HG02938 (cell line): ENCODE results near the gene DMAC2L.
"Not testable (repeated sequence)": the region's sequence is repeated elsewhere in the genome, so short reads cannot be mapped to it uniquely, and the experiment has no call there.

Experiments used
- ATAC-seq: cut with Tn5 transposase; IDR thresholded peaks from one replicate; pipeline ENCODE4 v1.9.1; 2021; ENCODE audit warnings: mild to moderate bottlenecking, moderate library complexity; ENCODE audit not compliant: unreplicated experiment

Gene DMAC2L

GRCh38 chr14:50353126-50353525, 41.0 kb downstream of the DMAC2L start:
- no peak for ATAC-seq

DNA sequence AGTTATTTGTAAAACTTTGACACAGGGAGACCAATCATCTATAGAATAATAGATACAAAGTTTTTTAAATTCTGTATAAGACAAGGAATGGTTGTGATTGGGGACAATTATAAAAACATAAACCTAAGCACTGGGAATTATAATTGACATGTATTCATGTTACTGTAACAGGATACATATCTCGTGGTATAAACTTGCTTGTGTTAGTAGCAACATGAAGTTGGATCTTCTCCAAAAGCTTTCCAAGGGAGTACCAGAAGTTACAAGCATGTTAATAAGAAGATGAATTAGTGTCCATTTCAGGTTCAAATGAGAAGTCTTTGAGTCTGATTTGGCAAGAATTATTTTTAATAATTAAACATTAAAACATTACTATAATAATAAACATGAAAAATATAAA, 42.4 kb downstream of the DMAC2L start:
- ATAC-seq = no peak

DNA sequence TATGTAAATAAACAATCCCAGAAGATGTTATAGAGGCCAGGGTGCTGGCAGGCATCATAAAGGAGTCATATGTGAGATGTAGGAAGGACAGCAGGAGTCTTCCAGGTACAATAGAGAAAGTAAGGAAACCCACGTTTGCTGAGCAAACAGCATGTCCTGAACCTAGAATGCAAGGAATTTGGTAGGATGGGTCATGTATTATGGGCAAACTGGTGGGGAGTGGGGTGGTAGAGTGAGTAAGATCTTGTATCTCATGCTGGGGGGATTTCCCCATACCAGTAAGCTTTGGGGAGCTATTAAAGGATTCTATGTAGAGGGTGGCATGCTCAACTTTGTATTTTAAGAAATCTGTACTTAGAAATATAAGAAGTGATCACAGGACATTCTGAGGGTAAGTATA, 43.6 kb downstream of the DMAC2L start:
- no peak for ATAC-seq

DNA sequence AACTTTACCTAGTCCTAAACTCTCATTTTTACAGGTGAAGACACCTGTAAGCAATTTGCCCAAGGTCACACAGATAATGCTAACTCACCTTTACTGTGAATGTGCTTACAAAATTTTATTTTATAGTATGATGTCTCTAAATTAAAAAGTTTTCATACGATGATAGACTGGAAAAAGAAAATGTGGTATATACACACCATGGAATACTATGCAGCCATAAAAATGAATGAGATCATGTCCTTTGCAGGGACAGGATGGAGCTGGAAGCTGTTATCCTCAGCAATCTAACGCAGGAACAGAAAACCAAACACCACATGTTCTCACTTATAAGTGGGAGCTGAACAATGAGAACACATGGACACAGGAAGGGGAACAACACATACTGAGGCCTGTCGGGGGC, 44.2 kb downstream of the DMAC2L start:
- not testable (repeated sequence) for ATAC-seq

GRCh38 chr14:50357124-50357523, 45.0 kb downstream of the DMAC2L start:
- no peak for ATAC-seq

DNA sequence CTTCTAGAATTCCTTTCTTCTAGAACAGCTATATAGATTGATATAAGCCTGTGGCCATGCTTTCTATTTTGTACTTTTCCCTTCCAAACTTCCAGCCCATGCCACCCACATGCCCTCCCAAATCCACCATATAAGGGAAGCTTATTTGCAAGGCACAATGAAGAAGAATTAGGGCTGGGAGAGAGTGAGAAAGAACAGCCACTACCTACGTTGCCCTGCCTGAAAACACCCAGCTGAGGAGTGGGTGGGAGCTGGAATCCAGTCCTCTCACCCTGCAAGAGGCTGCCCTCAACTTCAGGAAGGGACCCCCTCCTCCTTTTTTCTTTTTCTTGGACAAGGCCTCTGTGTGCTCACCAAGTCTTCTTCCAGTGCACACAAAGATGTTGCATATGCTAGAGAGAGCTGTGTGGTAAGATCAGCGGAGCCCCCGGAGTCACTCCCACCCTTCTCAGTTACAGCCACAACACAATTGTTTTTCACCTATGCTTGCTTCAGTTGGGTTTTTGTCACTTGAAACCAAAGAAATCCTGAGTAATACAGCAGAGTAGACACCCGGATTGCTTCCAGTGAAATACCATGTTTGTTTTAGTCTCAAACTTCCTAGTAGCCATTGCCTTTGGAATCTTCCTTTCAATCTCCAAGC, 45.8 kb downstream of the DMAC2L start:
- no peak for ATAC-seq

- no peak for ATAC-seq
These were observed 47.5 kb downstream of the DMAC2L start for GRCh38 chr14:50359631-50360030.

GRCh38 chr14:50360093-50360492, 48.0 kb downstream of the DMAC2L start:
- no peak for ATAC-seq

- ATAC-seq = no peak
These were observed 48.7 kb downstream of the DMAC2L start for GRCh38 chr14:50360851-50361250.

DNA sequence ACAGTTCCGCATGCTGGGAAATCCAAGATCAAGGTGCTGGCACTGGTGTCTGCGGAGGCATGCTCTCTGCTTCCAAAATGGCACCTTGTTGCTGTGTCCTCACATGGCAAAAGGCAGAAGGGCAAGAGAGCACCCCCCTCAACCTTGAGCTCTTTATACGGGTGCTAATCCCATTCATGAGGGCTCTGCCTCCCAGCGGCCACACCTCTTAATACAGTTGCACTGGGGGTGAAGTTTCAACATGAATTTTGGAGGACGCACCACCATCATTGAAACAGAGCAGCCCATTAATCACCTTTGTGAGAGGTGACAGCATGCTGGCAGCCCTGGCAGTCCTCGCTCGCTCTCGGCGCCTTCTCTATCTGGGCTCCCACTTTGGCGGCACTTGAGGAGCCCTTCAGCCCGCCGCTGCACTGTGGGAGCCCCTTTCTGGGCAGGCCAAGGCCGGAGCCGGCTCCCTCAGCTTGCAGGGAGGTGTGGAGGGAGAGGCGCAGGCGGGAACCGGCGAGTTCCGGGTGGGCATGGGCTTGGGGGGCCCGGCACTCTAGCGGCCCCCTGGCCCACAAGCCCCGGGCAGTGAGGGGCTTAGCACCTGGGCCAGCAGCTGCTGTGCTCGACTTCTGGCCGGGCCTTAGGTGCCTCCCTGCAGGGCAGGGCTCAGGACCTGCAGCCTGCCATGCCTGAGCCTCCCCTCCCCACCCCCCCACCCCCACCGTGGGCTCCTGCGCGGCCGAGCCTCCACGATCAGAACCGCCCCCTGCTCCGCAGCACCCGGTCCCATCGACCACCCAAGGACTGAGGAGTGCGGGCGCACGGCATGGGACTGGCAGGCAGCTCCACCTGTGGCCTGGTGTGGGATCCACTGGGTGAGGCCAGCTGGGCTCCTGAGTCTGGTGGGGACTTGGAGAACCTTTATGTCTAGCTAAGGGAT, 49.6 kb downstream of the DMAC2L start:
- not testable (repeated sequence) for ATAC-seq

DNA sequence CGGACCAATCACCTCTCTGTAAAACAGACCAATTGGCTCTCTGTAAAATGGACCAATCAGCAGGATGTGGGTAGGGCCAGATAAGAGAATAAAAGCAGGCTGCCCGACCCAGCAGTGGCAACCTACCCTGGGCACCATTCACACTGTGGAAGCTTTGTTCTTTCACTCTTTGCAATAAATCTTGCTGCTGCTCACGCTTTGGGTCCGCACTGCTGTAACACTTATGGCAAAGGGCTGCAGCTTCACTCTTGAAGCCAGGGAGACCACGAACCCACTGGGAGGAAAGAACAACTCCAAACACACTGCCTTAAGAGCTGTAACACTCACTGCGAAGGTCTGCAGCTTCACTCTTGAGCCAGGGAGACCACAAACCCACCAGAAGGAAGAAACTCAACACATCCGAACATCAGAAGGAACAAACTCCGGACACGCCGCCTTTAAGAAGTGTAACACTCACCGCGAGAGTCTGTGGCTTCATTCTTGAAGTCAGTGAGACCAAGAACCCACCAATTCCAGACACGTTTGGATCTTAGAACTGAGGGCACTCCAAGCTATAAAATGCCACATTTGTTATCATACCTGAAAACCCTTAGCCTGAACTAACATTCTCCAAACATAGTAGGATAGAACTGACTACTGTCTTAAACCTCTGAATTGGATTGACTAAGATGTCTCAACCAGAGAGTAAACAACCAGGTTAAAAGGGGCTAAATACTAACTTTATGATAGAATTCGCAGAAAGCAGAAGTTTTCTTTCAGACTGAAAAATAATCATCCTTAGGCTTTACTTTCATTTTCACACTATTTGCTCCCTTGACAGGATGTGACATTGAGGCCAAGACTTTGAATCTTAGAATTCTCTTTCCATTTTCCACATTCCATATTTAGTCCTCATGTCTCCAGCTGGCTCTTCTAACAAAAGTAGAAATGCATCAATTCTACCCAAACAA, 50.9 kb downstream of the DMAC2L start:
- peak; percentile 23 for ATAC-seq

GRCh38 chr14:50363714-50364111, 51.6 kb downstream of the DMAC2L start:
- peak; percentile 91 for ATAC-seq

DNA sequence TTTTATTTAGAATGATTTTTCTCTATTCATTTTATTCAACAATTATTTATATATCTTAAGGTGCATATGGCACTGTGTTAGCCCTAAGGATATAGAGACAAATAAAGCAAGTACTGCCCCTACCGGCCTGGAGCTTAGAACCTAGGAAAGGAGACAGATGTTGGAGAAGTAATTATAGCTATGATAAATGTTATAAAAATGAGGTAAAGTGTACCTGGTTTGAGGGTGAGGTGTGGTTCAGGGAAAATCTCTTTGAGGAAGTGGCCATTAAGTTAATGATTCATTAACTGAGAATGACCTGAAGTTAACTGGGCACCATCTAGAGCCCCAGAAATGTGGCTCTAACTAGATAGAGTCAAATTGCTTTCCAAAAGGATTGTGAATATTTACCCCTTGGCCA, 52.7 kb downstream of the DMAC2L start:
- ATAC-seq = no peak

DNA sequence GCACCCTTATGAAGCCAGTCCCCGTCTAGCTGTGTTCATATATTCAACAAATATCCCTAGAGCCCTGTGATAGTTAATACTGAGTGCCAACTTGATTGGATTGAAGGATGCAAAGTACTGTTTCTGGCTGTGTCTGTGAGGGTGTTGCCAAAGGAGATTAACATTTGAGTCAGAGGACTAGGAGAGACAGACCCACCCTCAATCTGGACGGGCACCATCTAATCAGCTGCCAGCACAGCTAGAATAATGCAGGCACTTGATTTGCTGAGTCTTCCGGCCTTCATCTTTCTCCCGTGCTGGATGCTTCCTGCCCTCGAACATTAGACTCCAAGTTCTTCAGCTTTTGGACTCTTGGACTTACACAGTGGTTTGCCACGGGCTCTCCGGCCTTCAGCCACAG, 53.4 kb downstream of the DMAC2L start:
- ATAC-seq = not testable (repeated sequence)

GRCh38 chr14:50366115-50366514, 54.0 kb downstream of the DMAC2L start:
- no peak for ATAC-seq

DNA sequence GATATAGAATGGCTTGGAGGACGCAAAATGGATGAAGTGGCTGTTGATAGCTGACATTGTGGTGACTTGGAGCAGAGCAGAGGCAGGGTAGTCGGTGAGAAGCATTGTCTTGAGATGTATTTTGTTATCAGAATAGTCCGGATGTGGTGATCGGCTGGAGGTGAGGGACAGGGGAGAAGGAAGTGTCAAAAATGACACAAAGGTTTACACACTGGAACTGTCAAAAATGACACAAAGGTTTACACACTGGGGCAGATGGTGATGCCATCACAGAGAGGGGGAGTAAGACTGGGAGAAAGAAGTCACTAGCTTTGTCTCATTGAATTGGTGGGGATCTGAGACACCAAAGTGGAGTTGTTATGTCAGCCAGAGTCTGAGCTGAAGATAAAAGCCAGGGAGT, 54.5 kb downstream of the DMAC2L start:
- ATAC-seq = no peak

GRCh38 chr14:50371546-50371945, 59.4 kb downstream of the DMAC2L start:
- ATAC-seq = no peak

DNA sequence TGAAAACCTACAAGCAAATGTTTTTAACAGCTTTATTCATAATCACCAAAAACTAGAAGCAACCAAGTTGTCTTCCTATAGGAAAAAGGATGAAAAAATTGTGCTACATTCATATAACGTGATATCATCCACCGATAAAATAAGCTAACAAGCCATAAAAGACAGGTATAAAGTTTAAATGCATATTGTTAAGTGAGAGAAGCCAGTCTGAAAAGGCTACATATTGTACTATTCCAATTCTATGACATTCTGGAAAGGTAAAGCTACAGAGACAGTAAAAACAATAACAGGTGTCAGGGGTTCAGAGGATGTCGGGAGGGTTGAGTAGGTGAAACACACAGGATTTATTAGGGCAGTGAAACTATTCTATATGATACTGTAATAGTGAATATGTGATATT, 61.8 kb downstream of the DMAC2L start:
- no peak for ATAC-seq

DNA sequence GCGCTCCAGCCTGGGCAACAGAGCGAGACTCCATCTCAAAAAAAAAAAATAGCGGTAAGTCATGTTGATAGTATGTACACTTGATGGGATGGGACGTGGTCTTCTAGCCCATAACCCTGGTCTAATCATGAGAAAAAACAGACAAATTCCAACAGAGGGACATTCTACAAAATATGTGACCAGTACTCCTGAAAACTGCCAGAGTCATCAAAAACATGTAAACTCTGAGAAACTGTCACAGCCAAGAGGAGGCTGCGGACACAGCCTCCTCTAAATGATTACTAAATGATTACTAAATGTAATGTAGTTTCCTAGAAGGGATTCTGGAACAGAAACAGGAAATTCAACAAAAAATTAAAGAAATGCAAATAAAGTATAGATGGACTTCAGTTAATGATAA, 63.6 kb downstream of the DMAC2L start:
- ATAC-seq = no peak
